Gastroesophageal sphincter (tissue), 4 donors: ENCODE results near the gene DRC1. TPM values are rescaled to one million over a fixed set of nuclear protein-coding genes. Genes with fewer than 3 reads are reported as not detected.
A peak's percentile ranks its signal among the peaks of the same experiment; 100 is the strongest.

Source experiments
- ATAC-seq: fragments of 150-250 bp; one replicate; pipeline ENCODE4 v1.9.1; 2016; ENCODE audit warnings: mild to moderate bottlenecking, moderate library complexity
- H3K27ac ChIP-seq, 4 donors: fragments of 200-600 bp; sonication (generic) in 3 of 4; 1 replicate in 3 of 4; 2 replicates in 1 of 4; pipeline ENCODE4 v1.5.1; 2016 to 2019
- H3K27me3 ChIP-seq: fragments of 200-600 bp; sonication (generic); one replicate; pipeline ENCODE4 v1.5.1; 2019
- H3K36me3 ChIP-seq, 2 donors: fragments of 200-600 bp; sonication (generic); one replicate each; pipeline ENCODE4 v1.5.1; 2019; ENCODE audit warnings: control low read depth in 1 of 2
- H3K4me1 ChIP-seq, 3 donors: fragments of 200-600 bp; sonication (generic); 1 replicate in 2 of 3; 2 replicates in 1 of 3; pipeline ENCODE4 v1.5.1; 2016 to 2019; ENCODE audit warnings: control low read depth in 2 of 3
- H3K4me3 ChIP-seq, 2 donors: fragments of 200-600 bp; sonication (generic); one replicate each; pipeline ENCODE4 v1.5.1; 2019; ENCODE audit warnings: mild to moderate bottlenecking in 1 of 2, moderate library complexity in 1 of 2
- H3K9me3 ChIP-seq, 3 donors: fragments of 200-600 bp; sonication (generic); one replicate each; pipeline ENCODE4 v1.5.1; 2017 to 2019; ENCODE audit warnings: control low read depth in 2 of 3
- EP300 ChIP-seq: sonication (generic); formaldehyde crosslinking; IDR thresholded peaks from one replicate; pipeline ENCODE4 v1.6.1; 2017; ENCODE audit warnings: antibody characterized with exemption, mild to moderate bottlenecking
- POLR2A ChIP-seq, 2 donors: fragments of 450-650 bp; IDR thresholded peaks; one replicate each; pipeline ENCODE4 v1.6.1; 2017; ENCODE audit warnings: antibody characterized with exemption in 2 of 2, mild to moderate bottlenecking in 2 of 2, moderate library complexity in 1 of 2
- POLR2AphosphoS5 ChIP-seq: sonication (generic); formaldehyde crosslinking; IDR thresholded peaks from one replicate; pipeline ENCODE4 v1.6.1; 2017; ENCODE audit warnings: antibody characterized with exemption
- WGBS, 2 donors: methylation state at CpG; one replicate each; pipeline ENCODE4 v1.1.5; 2018; ENCODE audit warnings: low coverage in 1 of 2; 5-methylcytosine and 5-hydroxymethylcytosine counted together
- total RNA-seq, 4 donors: library from RNA; depleted of rRNA; stranded (reverse); fragments of >200 nt; gene quantifications; one replicate each; pipeline ENCODE4 v1.1.0, GENCODE V29; 2016
- TF ChIP-seq, protein P1 (sequence below), 4 experiments: fragments of 200-600 bp in 2 of 4; fragments of 450-650 bp in 2 of 4; sonication (generic) in 1 of 4; IDR thresholded peaks; one replicate each; pipeline ENCODE4 v1.5.1; 2017 to 2019; ENCODE audit warnings: antibody characterized with exemption in 4 of 4, mild to moderate bottlenecking in 2 of 4, moderate library complexity in 2 of 4

DRC1 gene
- total RNA-seq, 4 donors from 2014 or later, result 0.27 to 2.3 (median 0.54) TPM; not detected in 1

DNA sequence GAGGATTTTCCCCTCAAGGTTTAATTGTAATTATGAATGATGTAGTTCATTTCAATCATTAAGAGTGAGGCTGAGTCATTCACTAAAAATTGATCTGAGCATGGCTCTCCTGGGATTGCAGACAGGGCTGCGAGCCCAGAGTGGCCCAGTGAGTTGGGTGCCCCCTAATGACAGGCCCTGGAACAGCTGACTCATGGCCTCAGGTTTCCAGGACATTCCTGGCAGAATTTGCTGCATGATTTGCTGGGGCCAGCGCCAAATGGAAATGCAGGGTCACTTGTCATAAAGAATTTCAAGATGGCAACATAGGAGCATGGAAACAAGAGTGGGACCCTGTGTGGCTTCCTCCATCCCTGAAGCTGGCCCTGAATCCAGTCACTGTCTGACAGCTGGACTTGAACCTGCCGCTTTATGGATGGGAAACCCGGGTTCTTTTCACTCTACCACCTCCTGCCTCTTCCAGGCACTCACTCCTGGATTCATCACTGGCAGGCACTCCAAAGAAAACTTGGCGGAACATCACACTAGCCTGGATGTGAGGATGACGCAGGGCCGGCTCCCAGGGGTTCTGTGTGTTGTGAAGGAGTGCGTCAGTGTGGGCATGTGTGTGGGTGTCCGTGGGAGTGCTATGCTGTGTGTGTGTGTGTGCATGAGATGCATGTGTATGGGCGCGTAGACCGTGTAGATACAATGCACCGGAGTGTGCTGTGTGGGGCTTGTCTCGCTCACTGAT lies 61.0 kb downstream of the DRC1 start:
- no peak overlapping the region for H3K27ac ChIP-seq
- WGBS, 2 donors, result 60 to 88% methylated on average over 2 to 12 of the region's 14 CpGs
- H3K27me3 ChIP-seq, result no peaks in the 10 kb centered on the region
- no peaks in the 10 kb centered on the region for H3K9me3 ChIP-seq
- H3K4me1 ChIP-seq, result no peaks in the 10 kb centered on the region
- TF ChIP-seq, protein P1, sequence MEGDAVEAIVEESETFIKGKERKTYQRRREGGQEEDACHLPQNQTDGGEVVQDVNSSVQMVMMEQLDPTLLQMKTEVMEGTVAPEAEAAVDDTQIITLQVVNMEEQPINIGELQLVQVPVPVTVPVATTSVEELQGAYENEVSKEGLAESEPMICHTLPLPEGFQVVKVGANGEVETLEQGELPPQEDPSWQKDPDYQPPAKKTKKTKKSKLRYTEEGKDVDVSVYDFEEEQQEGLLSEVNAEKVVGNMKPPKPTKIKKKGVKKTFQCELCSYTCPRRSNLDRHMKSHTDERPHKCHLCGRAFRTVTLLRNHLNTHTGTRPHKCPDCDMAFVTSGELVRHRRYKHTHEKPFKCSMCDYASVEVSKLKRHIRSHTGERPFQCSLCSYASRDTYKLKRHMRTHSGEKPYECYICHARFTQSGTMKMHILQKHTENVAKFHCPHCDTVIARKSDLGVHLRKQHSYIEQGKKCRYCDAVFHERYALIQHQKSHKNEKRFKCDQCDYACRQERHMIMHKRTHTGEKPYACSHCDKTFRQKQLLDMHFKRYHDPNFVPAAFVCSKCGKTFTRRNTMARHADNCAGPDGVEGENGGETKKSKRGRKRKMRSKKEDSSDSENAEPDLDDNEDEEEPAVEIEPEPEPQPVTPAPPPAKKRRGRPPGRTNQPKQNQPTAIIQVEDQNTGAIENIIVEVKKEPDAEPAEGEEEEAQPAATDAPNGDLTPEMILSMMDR (IDR thresholded peaks at IDR 0.05), result peak in 1 of 4 experiments; percentile 25
- no peak for TF ChIP-seq EP300
- ATAC-seq, result no peak
- no peak overlapping the region for H3K4me3 ChIP-seq
- H3K36me3 ChIP-seq, result no peaks in the 10 kb centered on the region

DNA sequence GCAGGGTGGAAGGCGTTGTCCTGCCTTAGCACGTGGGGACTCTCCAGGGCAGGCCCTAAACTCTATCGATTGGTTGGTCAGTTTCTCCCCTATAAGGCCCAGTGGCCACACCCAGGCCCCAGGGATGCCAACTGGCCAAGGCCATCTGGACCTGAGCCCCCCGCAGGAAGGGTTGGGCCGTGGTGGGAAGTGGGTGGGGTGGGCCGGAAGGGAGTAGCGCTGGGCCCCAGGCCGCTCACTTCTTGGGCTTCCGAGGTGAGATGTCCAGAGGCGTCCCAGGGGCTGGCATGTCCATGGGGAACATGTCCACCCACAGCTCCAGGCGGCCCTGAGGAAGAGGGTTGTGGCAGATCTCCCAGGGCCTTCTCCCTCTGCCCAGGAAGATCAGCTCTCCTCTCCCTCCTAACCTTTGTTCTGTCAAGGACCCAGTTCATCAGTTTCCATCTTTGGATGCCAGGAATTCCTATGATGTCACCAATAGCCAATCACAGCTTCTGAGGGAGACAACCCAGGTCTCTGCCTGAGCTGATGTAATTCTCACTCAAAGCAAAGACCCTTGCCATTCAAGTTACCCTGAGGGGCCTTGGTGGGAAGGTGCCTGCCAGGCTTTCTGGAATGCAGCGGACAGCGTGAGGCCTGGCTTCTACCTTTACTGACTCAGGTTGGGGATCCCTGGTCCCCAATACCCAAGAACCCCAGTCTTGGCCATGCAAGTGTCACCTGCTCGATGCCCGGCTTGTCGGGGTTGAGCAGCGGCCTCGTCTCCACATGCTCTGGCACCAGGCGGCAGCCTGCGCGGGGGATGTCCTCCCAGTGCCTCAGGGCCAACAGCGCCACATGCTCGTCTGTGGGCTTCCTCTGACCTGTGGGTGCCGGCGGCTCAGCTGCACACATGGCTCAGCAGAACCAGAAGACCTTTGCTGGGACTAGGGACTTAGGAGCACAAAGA lies 61.8 kb downstream of the DRC1 start:
- no peak for ATAC-seq

DNA sequence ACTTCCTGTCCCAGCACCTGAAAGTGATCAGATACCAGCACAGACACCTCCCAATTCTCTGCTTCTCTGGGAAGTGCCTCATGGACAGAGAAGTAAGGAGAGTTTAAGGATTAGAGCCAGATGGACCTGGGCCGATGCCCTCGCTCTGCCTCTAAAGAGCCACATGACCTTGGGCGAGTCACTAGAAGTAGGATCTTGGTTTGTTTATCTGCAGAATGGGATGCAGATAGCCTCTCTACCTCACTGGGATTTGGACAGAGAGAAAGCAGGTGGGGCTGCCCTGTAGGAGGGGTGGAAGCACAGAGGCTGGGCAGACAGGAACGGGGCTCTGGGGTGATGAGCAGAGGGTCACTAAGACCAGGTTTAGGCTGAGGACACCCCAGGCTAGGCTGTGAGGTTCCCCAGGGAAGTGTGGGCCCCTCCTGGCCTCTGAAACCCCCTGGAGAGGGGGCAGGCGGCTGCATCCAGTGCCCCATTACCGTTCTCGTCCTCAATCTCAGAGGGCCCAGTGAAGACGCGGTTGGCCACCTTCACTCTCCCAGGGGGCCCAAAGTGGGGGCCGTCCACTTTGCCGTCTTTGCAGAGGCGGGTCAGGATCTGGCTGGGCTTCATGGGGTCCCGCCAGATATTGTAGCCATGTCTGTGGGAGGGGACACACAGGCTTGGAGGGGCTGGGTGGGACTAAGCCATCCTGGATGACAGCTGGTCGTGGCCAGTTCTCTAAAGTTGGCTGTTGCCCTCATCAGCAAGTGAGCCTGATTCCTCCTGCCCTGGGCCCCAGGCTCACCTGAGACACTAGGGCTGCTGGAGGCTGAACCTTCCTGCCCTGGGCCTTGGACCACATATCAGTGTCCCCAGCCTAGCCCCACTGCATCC lies 62.9 kb downstream of the DRC1 start:
- H3K4me1 ChIP-seq, result no peaks in the 10 kb centered on the region
- no peaks in the 10 kb centered on the region for H3K36me3 ChIP-seq
- 83% methylated on average over 3 to 4 of the region's 14 CpGs for WGBS, 2 donors
- ATAC-seq, result no peak
- peaks cover 0 to 6% (median 0%) of the 10 kb centered on the region in 3 donors for H3K9me3 ChIP-seq
- H3K27me3 ChIP-seq, result no peaks in the 10 kb centered on the region
- H3K27ac ChIP-seq, result no peak overlapping the region
- H3K4me3 ChIP-seq, result no peak overlapping the region
- TF ChIP-seq POLR2A (IDR thresholded peaks at IDR 0.05) (no peak), EP300 (no peak), POLR2AphosphoS5 (no peak)
- TF ChIP-seq, protein P1 (IDR thresholded peaks at IDR 0.05), result no peak

More for the DNA sequence above, 61.8 kb downstream of the DRC1 start:
- TF ChIP-seq, protein P1 (IDR thresholded peaks at IDR 0.05), result no peak
- H3K9me3 ChIP-seq, result no peaks in the 10 kb centered on the region
- no peaks in the 10 kb centered on the region for H3K27me3 ChIP-seq
- no peaks in the 10 kb centered on the region for H3K36me3 ChIP-seq
- no peak overlapping the region for H3K27ac ChIP-seq
- no peaks in the 10 kb centered on the region for H3K4me1 ChIP-seq
- WGBS, 2 donors, result 90% methylated on average over 6 of the region's 25 CpGs; no CpG with 5 or more reads in 1 of the 2 donors
- H3K4me3 ChIP-seq, result no peak overlapping the region

DNA sequence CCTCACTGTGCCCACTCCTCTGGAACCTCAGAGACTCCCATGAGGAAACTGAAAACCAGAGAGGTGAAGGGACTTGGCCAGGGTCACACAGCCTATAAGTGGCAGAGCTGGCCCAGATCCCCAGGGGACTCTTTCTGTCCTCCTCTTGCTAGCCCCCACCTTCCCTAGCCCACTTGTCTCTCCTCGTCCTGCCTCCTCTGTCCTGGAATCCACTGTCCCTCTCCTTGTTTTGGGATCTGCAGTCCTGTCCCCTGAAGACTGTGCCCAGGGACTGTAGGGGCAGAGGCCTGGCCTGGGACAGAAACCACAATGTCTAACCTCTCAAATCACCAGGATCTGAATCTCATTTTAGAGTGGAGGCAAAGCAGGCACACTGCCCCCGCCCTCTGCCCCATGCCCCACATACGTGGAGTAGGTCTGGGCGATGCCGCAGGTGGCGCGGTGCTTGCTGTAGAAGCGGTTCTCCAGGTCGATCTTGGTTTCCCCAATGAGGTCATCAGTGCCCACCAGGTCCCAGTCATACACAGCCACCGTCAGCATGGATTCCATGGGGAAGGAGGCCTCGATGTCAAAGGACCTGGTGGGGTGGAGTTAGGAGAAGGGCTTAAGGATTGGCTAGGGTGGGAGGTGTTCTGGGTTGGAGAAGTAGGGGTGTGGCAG lies 63.7 kb downstream of the DRC1 start:
- H3K36me3 ChIP-seq, result no peaks in the 10 kb centered on the region
- H3K27ac ChIP-seq, result no peak overlapping the region
- no peaks in the 10 kb centered on the region for H3K27me3 ChIP-seq
- WGBS, 2 donors, result 93 to 100% methylated on average over 1 to 5 of the region's 11 CpGs
- no peaks in the 10 kb centered on the region for H3K4me1 ChIP-seq
- ATAC-seq, result no peak
- no peak for TF ChIP-seq POLR2A (IDR thresholded peaks at IDR 0.05)
- TF ChIP-seq, protein P1 (IDR thresholded peaks at IDR 0.05), result no peak
- no peak for TF ChIP-seq EP300
- TF ChIP-seq POLR2AphosphoS5, result no peak
- no peak overlapping the region for H3K4me3 ChIP-seq
- H3K9me3 ChIP-seq, result peaks cover 0 to 12% (median 0%) of the 10 kb centered on the region in 3 donors
